Suppressor macrophage (primary cell): ENCODE measurements around the gene ZNF662.

Source experiments
- DNase-seq, 4 experiments: peaks; one replicate each; pipeline ENCODE4 v3.0.0-alpha.2; 2020 to 2022

ZNF662 gene

GRCh38 chr3:42887084-42887483, 18.9 kb upstream of the ZNF662 start:
- no peak for DNase-seq

- no peak for DNase-seq
These were observed 14.9 kb upstream of the ZNF662 start for GRCh38 chr3:42891042-42891441.

- peak in 1 of 4 experiments; percentile 7 for DNase-seq
These were observed 13.8 kb upstream of the ZNF662 start for GRCh38 chr3:42892169-42892568.

GRCh38 chr3:42892807-42893206, 13.1 kb upstream of the ZNF662 start:
- no peak for DNase-seq

GRCh38 chr3:42894698-42895579, 11.0 kb upstream of the ZNF662 start:
- no peak for DNase-seq

GRCh38 chr3:42895580-42895868, 10.4 kb upstream of the ZNF662 start:
- no peak for DNase-seq

- DNase-seq = peak in 1 of 4 experiments; percentile 10
These were observed 6.9 kb upstream of the ZNF662 start for GRCh38 chr3:42898896-42899675.

GRCh38 chr3:42900226-42901072, 5.5 kb upstream of the ZNF662 start:
- no peak for DNase-seq

GRCh38 chr3:42901073-42901415, 4.9 kb upstream of the ZNF662 start:
- DNase-seq = no peak

- DNase-seq = peak in 1 of 4 experiments; percentile 6
These were observed 3.7 kb upstream of the ZNF662 start for GRCh38 chr3:42902257-42902656.

GRCh38 chr3:42904076-42904475, 1.9 kb upstream of the ZNF662 start:
- no peak for DNase-seq

GRCh38 chr3:42905740-42906069, 237 bp upstream of the ZNF662 start:
- DNase-seq = no peak

GRCh38 chr3:42906848-42907183, 874 bp downstream of the ZNF662 start:
- no peak for DNase-seq

GRCh38 chr3:42908675-42909074, 2.7 kb downstream of the ZNF662 start:
- DNase-seq = no peak

- no peak for DNase-seq
These were observed 5.6 kb downstream of the ZNF662 start for GRCh38 chr3:42911551-42911950.

- DNase-seq = no peak
These were observed 9.0 kb downstream of the ZNF662 start for GRCh38 chr3:42914771-42915515.

GRCh38 chr3:42923606-42924005, 17.7 kb downstream of the ZNF662 start:
- no peak for DNase-seq

- no peak for DNase-seq
These were observed 20.4 kb downstream of the ZNF662 start for GRCh38 chr3:42926310-42926709.

- DNase-seq = no peak
These were observed 28.2 kb downstream of the ZNF662 start for GRCh38 chr3:42934111-42934510.

GRCh38 chr3:42934910-42935309, 29.0 kb downstream of the ZNF662 start:
- DNase-seq = no peak

GRCh38 chr3:42935472-42935871, 29.5 kb downstream of the ZNF662 start:
- no peak for DNase-seq

- DNase-seq = peak in 2 of 4 experiments; percentile 4 to 6
These were observed 30.4 kb downstream of the ZNF662 start for GRCh38 chr3:42936157-42936981.
